GM18508 (cell line): ENCODE data around the gene KCNJ16.

Experiments used
- ATAC-seq: cut with Tn5 transposase; IDR thresholded peaks from one replicate; pipeline ENCODE4 v1.9.1; 2021; ENCODE audit warnings: moderate number of reproducible peaks; ENCODE audit not compliant: insufficient read depth, unreplicated experiment

Gene KCNJ16

GRCh38 chr17:70168044-70168976 lies 93.3 kb downstream of the KCNJ16 start:
- ATAC-seq: no peak

DNA sequence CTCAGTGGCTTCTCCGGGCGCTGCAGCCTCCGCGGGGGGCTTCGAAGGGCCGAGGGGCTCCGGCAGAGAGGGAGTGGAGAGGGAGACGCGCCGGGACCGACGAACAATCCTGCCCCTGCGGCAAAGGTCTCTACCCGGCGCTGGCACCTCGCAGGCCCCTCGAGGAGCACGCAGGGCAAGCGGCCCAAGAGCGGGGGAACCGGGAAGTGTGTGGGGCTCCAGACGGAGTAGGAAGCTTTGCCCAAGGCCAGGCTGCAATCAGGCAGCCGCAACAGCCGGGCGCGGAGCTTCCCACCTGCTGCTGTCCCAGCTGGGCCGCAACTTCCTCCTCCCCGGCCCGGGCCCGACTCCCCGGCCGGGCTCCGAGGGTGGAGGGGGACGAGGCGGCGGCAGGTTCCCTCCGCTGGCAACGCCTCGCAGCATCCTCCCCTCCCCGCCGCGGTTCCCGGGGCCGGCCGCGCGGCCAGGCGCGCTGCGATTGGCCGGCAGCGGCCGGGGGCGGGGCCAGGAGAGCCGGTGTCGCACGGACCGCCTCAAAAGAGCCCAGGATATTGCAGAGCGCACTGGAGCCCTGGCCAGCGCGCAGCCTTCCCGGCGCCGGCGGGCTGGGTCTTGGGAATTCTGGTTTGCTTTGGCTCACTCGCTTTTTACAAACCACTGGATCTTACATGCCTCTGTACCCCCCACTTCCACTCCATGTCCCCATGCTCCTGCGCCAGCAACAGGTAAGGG lies 94.1 kb downstream of the KCNJ16 start, which contains the start of gene KCNJ2:
KCNJ2 (plus strand) TSS at position 556 of the 732 bp plus-strand sequence. CDS start 5,508 bp downstream, outside the sequence.
- ATAC-seq: no peak

- ATAC-seq: no peak
Observed at GRCh38 chr17:70169709-70170597, 94.9 kb downstream of the KCNJ16 start.

DNA sequence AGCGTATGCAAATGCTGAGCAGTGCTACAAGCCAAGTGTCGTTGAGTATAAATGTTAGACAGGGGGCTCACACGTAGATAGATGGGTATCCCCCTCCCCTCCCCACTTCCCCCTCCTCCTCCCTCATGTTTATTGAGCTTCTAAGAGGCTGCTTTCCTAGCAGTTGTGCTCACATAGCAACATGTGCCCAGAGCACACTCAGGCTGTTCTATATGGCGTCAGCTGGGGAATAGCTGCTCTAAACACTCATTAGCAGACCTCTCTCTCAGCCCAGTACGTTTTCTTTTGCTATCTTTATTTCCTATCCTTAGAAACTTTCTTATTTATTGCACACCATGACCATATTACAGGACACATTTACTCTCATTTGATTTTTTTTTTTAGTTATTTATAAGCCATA lies 96.1 kb downstream of the KCNJ16 start:
- ATAC-seq: no peak

DNA sequence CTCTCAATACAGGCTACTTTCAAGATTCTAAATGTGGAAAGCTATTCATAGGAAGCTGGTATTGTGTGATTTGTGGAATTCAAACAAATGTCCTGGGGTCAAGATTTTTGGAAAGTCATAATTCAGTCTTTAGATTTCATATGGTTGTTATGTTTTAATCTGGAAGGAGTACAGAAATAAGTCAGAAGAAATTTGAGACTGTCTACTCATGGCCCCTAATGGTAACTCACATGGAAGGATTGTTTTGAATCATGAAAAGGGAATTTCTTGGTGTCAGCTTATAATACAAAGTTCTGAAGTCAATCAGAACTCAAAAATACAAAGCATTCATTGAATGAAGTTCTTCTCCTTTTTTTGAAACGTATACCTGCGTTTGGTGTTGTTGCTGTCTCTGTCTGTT lies 97.4 kb downstream of the KCNJ16 start:
- ATAC-seq: no peak

DNA sequence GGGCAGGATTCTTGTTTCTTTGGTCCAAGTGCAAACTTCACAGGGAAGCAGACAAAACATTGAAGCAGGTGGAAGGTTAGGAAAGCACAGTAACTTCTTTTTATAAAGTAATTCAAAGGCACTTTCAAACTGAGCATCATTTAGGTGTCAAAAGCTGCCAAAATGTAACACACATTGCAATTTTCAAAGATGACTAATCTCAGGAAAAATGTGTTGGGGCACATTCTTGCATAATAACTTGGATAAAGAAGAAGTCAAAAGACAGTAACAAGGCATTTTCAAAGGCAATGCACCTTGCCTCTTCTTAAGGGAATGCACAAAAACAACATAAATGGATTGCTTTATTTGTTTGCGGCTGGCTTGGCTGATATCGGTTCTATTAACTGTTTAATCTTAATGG lies 97.9 kb downstream of the KCNJ16 start:
- ATAC-seq: no peak

- ATAC-seq: no peak
Observed at GRCh38 chr17:70173681-70174080, 98.7 kb downstream of the KCNJ16 start.

DNA sequence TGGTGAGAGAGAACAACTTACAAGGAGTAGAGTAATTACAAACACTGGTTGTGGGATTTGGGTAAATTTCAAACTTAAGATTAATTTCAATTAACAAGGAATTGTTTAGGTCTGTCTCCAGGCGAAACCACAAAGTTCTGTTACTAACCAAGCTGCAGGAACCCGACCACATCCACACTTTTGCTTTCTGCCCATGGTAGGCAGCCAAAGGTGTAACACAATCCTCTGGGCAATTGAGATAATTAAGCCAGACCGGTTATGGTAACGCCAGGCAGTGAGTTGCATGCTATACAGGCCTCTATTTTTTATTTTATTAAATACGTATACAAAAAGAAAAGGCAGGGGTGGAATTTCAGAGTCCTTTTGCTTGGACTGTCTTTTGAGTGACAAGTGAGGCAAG lies 106.4 kb downstream of the KCNJ16 start:
- ATAC-seq: no peak

- ATAC-seq: no peak
Observed at GRCh38 chr17:70181866-70182265, 106.8 kb downstream of the KCNJ16 start.

DNA sequence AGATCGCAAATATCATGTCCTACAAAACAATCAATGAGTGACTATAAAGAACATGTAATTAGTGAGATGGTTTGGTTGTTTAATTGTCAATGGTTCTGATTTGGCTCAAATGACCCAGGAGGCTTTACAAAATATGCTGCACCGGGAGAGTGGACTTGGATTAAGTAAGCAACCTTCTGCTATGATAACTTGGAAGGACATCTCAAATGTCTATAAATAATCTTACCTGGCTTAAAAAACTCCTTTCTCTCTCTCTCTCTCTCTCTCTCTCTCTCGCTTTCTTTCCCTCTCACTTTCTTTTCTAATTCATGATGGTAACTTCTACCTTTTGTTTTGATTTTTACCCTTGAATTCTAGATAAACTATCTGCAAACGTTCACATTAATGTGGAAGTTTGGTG lies 108.5 kb downstream of the KCNJ16 start:
- ATAC-seq: no peak

- ATAC-seq: no peak
Observed at GRCh38 chr17:70184207-70184606, 109.2 kb downstream of the KCNJ16 start.

GRCh38 chr17:70184770-70185169 lies 109.7 kb downstream of the KCNJ16 start:
- ATAC-seq: no peak
